Muscle of leg (tissue), 11 donors: Measurements from ENCODE around the gene SLC35E4. TPM values are rescaled to one million over a fixed set of nuclear protein-coding genes. Genes with fewer than 3 reads are reported as not detected.

Experiments
- DNase-seq: peaks from one replicate; pipeline ENCODE4 v3.0.0; 2013
- H3K27ac ChIP-seq: one replicate; pipeline ENCODE4 v1.5.1; 2013; ENCODE audit warnings: mild to moderate bottlenecking, low read length, control low read depth
- H3K27me3 ChIP-seq: one replicate; pipeline ENCODE4 v1.6.1; 2013; ENCODE audit warnings: low read length; ENCODE audit not compliant: control insufficient read depth, insufficient read depth
- H3K36me3 ChIP-seq: one replicate; pipeline ENCODE4 v1.6.1; 2013; ENCODE audit warnings: low read length; ENCODE audit not compliant: control insufficient read depth, insufficient read depth
- H3K4me1 ChIP-seq: one replicate; pipeline ENCODE4 v1.6.1; 2013; ENCODE audit warnings: low read length; ENCODE audit not compliant: control insufficient read depth, insufficient read depth
- H3K4me3 ChIP-seq: one replicate; pipeline ENCODE4 v1.5.1; 2013; ENCODE audit warnings: low read length, control low read depth
- H3K9me3 ChIP-seq: replicated peaks from 2 replicates; pipeline ENCODE4 v1.6.1; 2013; ENCODE audit warnings: low read depth, low read length; ENCODE audit not compliant: control insufficient read depth
- WGBS: methylation state at CpG from one replicate; pipeline ENCODE4 v1.1.5; 2013; ENCODE audit warnings: missing lambda C conversion rate; ENCODE audit not compliant: insufficient coverage; 5-methylcytosine and 5-hydroxymethylcytosine counted together
- polyA plus RNA-seq, 8 donors: library from polyadenylated mRNA; unstranded; fragments of 120-200 nt; gene quantifications; one replicate each; pipeline versions ENCODE4 v1.2.1 to v1.2.3, GENCODE V29; 2013; ENCODE audit warnings: inconsistent platforms in 1 of 8, low replicate concordance in 1 of 8; ENCODE audit not compliant: insufficient read length in 8 of 8, insufficient read depth in 1 of 8
- total RNA-seq: library from RNA; stranded (reverse); fragments of 120-200 nt; gene quantifications from one replicate; pipeline ENCODE4 v1.2.4, GENCODE V29; 2013

Gene SLC35E4
- total and polyA plus RNA-seq, 9 donors, result 1.8 to 3.9 (median 2.5) TPM

DNA sequence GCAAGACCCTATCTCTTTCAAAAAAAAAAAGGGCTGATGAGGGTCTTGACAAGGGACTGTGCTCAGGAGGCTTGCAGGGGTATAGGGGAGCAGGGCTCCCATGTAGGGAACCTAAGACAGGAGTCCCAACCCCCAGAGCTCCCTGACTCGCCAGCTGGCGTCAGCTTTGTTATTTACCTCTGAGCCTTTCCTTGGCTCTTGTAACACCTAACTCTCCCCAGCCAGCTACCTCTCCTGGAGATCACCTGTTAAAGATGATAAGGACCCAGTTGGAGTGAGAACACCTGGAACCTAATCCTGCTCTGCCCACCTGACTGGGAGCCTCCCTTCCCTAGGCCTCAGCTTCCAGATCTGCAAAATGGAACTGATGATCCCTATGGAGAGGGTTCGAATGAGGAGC is 13.2 kb downstream of the SLC35E4 start:
- Histone ChIP-seq H3K27me3 (no peaks in the 10 kb centered on the region), H3K9me3 (no peaks in the 10 kb centered on the region), H3K36me3 (no peaks in the 10 kb centered on the region), H3K27ac (no peak overlapping the region), H3K4me1 (peaks cover 4% of the 10 kb centered on the region), H3K4me3 (no peak overlapping the region)
- 90% methylated on average over 2 of the region's 3 CpGs for WGBS
- no peak for DNase-seq

DNA sequence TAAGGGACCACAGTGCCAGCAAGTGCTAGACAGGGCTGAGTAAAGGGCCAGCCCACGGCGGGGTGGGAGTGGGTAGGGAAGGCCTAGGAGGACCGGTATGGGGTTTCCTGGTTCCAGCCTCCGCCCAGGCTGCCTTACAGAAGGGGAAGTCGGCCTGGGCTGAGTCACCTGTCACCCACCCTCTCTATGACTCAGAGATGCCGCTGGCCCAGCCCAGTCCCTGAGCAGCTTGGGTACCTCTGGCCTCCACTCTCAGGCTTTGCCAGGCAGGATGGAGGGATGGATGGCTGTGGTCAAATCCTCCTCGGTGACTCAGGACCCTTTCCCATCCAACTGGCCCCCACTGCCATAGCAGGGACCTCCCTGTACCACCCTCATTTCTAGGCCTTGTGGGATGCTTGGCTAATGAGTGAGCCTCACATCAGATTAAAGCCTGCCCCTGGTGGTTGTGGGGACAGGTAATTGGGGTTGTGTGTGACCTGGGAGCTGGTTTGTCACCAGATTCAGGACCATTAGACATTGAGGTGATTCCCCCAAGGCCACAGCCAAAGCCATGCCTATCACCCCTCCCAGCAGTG is 13.9 kb downstream of the SLC35E4 start:
- Histone ChIP-seq H3K27ac (no peak overlapping the region), H3K4me3 (no peak overlapping the region), H3K27me3 (no peaks in the 10 kb centered on the region), H3K9me3 (no peaks in the 10 kb centered on the region), H3K4me1 (peaks cover 4% of the 10 kb centered on the region), H3K36me3 (no peaks in the 10 kb centered on the region)
- DNase-seq, result no peak
- 33% methylated on average over 1 of the region's 7 CpGs for WGBS

DNA sequence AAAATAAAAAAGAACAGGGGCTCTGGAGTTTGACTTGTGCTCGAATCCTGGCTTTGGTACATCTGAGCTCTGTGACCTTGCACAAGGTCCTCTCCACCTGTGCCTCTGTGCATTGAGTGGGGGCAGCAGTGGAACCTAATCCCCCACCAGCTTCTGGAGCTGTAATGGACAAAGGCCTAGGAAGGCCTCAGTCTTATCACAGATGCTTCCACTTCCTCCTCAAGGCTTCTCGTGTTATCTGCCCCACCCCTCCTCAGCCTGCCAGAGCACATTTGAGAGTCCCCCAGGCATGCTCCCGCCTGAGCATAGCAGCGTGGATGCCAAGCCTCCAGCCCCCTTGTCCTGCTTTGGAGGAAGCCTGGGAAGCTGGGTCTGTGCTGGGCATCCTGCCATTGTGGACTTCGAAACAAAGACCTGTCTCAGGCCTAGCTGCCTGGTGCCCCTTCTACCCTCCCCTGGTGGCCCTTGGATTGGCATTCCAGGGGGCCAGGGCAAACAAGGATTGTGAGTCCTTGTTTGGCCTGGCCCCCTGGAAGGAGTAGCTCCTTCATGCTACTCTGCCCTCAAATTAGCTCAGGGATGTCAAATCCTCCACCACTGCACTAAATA is 15.0 kb downstream of the SLC35E4 start:
- H3K9me3 ChIP-seq, result no peaks in the 10 kb centered on the region
- H3K4me3 ChIP-seq, result no peak overlapping the region
- H3K4me1 ChIP-seq, result peaks cover 4% of the 10 kb centered on the region
- no peaks in the 10 kb centered on the region for H3K27me3 ChIP-seq
- DNase-seq, result peak; percentile 23
- no peaks in the 10 kb centered on the region for H3K36me3 ChIP-seq
- H3K27ac ChIP-seq, result no peak overlapping the region
- WGBS, result 35% methylated on average over 5 of the region's 5 CpGs

DNA sequence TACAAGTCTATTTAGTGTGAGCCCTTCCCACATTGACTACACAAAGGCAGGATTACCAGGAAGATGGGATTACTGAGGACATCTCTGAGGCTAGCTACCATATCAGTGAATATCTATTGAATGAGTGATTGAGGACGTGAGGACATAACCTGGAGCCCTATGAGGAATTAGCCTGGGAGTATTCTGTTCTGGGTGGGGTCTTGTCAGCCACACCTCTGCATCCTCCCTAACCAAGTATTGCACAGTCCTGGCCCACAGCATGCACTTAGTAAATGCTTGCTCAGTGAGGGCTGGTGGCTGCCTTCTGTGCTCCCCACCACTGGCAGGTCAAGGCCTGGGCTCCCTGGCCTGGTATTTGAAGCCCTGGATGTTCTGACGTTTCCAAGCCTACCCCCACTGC is 17.3 kb downstream of the SLC35E4 start:
- Histone ChIP-seq H3K9me3 (no peaks in the 10 kb centered on the region), H3K4me3 (no peak overlapping the region), H3K36me3 (no peaks in the 10 kb centered on the region), H3K4me1 (peaks cover 4% of the 10 kb centered on the region), H3K27ac (no peak overlapping the region), H3K27me3 (no peaks in the 10 kb centered on the region)
- no peak for DNase-seq
- 70% methylated on average over 1 of the region's 2 CpGs for WGBS

DNA sequence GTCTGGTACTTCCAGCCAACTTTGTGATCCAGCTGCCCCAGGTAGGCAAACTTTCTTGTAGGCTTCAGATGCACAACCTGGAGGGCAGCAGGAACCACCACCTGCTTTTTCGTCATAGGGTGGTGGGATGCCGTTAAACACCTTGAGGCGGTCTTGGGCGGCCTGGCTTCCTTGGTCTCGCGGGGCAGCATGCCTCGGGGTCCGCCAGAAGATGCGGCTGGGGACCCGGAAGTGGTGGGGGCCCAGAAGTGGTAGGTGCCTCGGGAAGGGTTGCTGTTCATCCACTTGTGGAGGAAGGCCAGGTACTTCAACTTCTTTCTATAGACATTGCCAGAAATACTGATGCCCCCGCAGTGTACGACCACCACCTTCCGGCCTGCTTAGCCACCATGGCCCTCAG is 18.8 kb downstream of the SLC35E4 start:
- Histone ChIP-seq H3K27ac (no peak overlapping the region), H3K9me3 (no peaks in the 10 kb centered on the region), H3K36me3 (no peaks in the 10 kb centered on the region), H3K4me3 (no peak overlapping the region), H3K4me1 (peaks cover 4% of the 10 kb centered on the region), H3K27me3 (no peaks in the 10 kb centered on the region)
- no peak for DNase-seq
- 98% methylated on average over 9 of the region's 14 CpGs for WGBS

DNA sequence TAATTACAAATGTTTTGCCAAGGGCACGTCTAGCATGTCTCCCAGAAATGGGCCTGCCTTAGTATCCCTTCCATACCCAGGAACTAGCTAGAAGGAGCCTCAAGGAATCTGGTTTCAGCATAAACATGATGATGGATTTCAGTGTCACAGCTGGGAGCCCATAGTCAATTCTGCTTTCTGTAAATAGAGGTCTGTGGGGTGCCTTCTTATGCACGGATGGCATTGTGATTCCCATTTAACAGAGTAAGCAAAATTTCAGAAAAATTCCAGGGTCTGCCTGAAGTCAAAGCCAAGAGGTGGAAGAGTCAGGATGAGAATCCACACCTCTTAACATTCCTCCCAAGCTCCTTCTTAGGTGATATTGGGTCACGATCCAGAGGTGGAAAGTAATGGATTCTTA is 20.0 kb downstream of the SLC35E4 start:
- Histone ChIP-seq H3K4me1 (peaks cover 1% of the 10 kb centered on the region), H3K36me3 (no peaks in the 10 kb centered on the region), H3K27me3 (no peaks in the 10 kb centered on the region), H3K27ac (no peak overlapping the region), H3K4me3 (no peak overlapping the region), H3K9me3 (no peaks in the 10 kb centered on the region)
- WGBS, result no CpG with 5 or more reads among the region's 3 CpGs
- no peak for DNase-seq

DNA sequence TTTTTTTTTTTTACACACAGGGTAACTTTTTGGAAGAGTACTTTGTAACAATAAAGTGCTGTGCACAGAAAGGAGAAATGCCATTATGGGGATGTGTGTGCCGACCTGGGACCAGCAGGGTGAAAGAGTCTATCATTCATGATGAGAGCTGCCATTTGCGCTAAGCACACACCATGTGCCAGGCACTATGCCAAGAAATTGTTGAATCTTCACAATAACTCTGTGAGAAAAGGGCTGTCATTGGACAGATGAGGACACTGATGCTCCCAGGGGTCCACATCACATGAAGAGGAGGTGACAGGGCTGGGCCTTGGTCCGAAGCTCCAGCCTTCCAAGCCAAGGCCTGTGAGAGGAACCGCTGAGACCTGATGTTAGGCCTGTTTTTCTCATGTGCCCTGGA is 26.5 kb downstream of the SLC35E4 start:
- 75% methylated on average over 2 of the region's 4 CpGs for WGBS

DNA sequence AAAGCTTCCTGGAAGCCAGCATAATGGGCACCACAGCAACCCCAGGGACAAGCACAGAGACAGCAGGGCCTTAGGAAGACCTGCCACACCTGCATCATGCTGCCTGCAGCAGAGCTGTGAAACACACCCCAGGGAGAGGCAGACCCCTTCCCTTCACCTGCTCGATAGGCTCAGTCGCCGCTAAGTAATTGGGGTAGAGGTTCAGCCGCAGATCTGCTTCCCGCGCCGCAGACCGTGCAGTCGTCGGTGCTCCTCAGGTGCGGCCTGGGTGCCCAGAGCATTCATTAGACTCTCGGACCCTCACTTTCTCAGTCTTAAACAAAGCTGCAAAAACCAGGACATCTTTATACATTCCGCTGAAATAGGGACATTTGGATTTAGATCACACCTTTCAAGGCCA is 29.2 kb downstream of the SLC35E4 start:
- Histone ChIP-seq H3K27me3 (peaks cover 9% of the 10 kb centered on the region), H3K27ac (no peak overlapping the region), H3K4me1 (peaks cover 12% of the 10 kb centered on the region), H3K36me3 (peaks cover 15% of the 10 kb centered on the region), H3K9me3 (no peaks in the 10 kb centered on the region), H3K4me3 (no peak overlapping the region)
- WGBS, result 92% methylated on average over 11 of the region's 13 CpGs
- DNase-seq, result no peak

More for the DNA sequence above, 26.5 kb downstream of the SLC35E4 start:
- H3K27me3 ChIP-seq, result no peaks in the 10 kb centered on the region
- no peak overlapping the region for H3K4me3 ChIP-seq
- H3K9me3 ChIP-seq, result no peaks in the 10 kb centered on the region
- peaks cover 15% of the 10 kb centered on the region for H3K36me3 ChIP-seq
- H3K4me1 ChIP-seq, result peaks cover under 1% of the 10 kb centered on the region
- no peak for DNase-seq
- no peak overlapping the region for H3K27ac ChIP-seq

DNA sequence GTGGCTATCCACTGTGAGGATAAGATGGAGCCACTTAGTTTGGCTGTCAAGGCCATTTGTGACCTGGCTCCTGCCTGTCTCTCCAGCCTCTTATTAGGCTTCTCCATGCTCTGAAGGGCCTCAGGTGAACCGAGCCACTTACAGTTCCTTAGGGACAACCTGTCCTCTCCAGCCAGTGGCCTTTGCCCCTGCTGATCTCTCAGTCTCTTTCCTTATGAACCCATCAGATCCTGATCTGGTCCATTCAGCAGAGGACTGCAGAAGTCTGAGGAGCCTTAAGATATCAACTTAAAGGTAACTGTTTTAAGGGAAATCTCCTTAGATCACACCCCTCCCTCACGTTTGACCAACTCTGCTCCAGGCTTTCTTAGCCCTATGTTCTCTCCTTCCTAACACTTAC is 29.7 kb downstream of the SLC35E4 start:
- H3K27me3 ChIP-seq, result peaks cover 9% of the 10 kb centered on the region
- no peak for DNase-seq
- H3K9me3 ChIP-seq, result no peaks in the 10 kb centered on the region
- no peak overlapping the region for H3K27ac ChIP-seq
- peaks cover 12% of the 10 kb centered on the region for H3K4me1 ChIP-seq
- peaks cover 15% of the 10 kb centered on the region for H3K36me3 ChIP-seq
- no peak overlapping the region for H3K4me3 ChIP-seq
- 80% methylated on average over 1 of the region's 2 CpGs for WGBS

DNA sequence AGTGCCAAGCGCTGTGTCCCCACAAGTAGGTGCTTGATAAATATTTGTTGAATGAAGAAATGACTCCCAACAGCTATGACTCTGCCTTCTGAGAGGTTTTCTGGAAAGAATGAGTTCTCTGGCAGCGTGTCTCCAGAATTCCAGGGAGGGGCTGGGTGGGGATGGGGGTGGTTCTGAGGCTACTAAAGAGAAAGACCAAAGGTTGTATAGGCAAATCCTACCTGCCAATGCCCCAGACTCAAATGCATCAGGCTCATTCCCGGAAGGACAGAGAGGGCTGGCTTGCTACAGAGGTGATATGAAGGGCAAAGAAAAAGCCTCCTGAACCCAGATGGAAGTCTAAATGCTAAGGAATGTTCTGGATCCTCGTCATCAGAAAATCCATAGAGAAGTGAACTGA is 30.2 kb downstream of the SLC35E4 start:
- no peak overlapping the region for H3K4me3 ChIP-seq
- 75% methylated on average over 1 of the region's 4 CpGs for WGBS
- H3K27me3 ChIP-seq, result peaks cover 9% of the 10 kb centered on the region

DNA sequence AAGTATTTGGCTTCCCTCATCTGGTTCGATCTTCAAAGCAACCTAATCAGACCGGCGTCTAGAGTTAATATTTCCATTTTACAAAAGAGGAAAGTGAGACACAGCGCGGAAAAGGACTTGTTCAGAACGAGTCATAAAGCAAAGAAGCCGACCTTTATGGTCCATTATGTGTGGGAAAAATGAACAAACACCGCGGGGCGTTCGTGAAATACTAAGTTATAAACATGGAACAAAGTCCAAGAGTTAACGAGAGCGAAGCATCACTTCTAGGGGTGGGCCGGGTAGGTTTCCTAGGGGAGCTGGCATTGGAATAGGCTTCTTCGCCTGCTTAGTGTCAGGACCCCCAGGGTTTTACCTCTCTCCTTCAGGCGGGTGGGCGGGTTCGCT is 31.5 kb downstream of the SLC35E4 start:
- Histone ChIP-seq H3K27ac (no peak overlapping the region), H3K36me3 (peaks cover 14% of the 10 kb centered on the region), H3K27me3 (peaks cover 9% of the 10 kb centered on the region), H3K9me3 (no peaks in the 10 kb centered on the region), H3K4me3 (peak overlapping the region; percentile 86), H3K4me1 (peaks cover 12% of the 10 kb centered on the region)
- no peak for DNase-seq
- WGBS, result 0% methylated on average over 15 of the region's 18 CpGs

More for the DNA sequence above, 30.2 kb downstream of the SLC35E4 start:
- peaks cover 15% of the 10 kb centered on the region for H3K36me3 ChIP-seq
- H3K4me1 ChIP-seq, result peaks cover 12% of the 10 kb centered on the region
- no peak overlapping the region for H3K27ac ChIP-seq
- no peak for DNase-seq
- no peaks in the 10 kb centered on the region for H3K9me3 ChIP-seq
